HG02981 (cell line): ENCODE data around the gene COG2.
"Not testable (repeated sequence)": the region's sequence is repeated elsewhere in the genome, so short reads cannot be mapped to it uniquely, and the experiment has no call there.

ENCODE experiments used
- ATAC-seq: cut with Tn5 transposase; IDR thresholded peaks from one replicate; pipeline ENCODE4 v1.9.1; 2021; ENCODE audit warnings: mild to moderate bottlenecking, moderate library complexity; ENCODE audit not compliant: unreplicated experiment

The COG2 gene

DNA sequence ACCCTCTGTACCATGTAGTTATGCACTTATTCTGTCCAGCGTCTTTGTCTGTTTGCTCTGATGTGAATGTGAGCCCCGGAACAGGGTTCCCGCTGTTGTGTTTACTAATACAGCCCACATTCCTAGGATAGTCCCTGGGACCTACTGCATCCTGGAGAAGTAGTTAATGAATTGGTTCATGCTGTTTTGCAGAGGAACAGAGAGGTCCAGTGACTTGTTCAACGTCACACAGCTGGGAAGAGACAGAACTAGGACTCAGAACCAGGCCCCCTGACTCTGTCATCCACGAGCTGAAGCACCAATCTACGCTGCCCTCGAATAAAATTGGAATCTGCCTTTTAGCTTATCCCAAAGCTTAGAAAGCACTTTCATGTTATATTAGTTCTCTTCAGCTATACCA is 70.9 kb downstream of the COG2 start:
- no peak for ATAC-seq

DNA sequence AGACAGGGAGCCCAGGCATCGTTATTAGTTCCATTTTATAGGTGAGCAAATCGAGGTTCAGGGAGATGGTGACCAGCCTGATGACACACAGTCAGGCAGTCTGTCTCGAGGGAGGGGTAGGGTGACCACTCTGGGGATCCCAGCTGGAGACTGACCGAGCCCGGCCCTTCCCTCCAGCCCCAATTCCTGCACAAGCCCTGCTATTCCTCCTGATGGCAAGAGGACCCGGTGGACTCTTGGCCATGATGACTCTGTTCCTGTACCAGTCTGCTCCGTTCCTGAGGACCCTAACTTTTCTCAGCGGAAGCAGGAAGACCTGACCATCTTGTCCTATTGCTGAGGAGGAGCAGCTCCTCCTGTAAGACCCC is 71.2 kb downstream of the COG2 start:
- no peak for ATAC-seq

DNA sequence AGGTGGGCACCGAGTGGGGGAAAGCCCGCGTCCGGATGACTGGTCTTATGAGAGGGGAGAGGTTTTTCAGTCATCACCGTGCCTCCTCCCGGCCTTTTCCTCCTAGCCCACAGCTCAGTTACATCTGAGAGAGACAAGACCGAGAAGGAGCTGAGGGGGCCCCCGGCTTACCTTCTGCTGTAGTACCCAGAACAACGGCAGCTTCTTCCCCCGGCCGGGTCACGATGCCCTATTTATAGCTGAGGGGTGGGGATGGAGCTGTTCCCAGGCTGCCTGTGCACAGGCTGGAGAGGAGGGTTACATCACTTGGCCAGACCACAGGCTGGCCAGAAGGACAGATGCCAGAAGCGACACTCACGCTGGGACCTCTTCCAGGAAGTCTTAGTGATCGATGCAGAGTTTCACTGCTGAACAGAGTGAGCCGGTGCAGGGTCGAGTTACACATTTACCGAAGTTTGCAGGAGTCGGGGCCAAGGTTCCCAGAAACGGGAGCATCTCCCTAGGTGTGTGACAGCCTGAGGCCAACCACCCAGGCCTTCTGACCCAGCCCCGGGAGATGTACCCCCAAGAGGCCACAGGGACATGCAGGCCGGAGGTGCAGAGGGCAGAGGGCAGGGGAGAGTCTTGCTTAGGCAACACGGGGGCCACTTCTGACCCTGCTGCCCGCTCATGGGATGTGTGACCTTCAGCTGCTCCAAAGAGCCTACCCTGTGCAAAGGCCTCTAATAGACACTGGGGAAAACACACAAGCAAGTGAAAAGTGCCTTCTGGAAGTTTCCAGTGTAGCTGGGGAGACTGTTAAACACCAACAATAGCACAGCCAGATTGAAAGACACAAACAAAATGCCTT is 71.9 kb downstream of the COG2 start, which contains the start of gene AGT:
Gene AGT, minus strand, starts transcription at position 208 of the 850 bp plus-strand sequence. CDS start 3,299 bp downstream, outside the sequence.
- no peak for ATAC-seq

GRCh38 chr1:230715510-230715909 is 73.2 kb downstream of the COG2 start:
- ATAC-seq, result no peak

DNA sequence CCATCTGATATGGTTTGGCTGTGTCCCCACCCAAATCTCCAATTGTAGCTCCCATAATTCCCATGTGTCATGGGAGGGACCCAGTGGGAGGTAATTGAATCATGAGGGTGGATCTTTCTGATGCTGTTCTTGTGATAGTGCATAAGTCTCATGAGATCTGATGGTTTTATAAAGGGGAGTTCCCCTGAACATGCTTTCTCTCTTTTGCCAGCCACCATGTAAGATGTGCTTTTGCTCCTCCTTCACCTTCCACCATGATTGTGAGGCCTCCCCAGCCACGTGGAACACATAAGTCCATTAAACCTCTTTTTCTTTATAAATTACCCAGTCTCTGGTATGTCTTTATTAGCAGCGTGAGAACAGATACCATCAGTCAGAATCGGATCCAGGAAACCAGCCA is 74.2 kb downstream of the COG2 start:
- ATAC-seq, result not testable (repeated sequence)

DNA sequence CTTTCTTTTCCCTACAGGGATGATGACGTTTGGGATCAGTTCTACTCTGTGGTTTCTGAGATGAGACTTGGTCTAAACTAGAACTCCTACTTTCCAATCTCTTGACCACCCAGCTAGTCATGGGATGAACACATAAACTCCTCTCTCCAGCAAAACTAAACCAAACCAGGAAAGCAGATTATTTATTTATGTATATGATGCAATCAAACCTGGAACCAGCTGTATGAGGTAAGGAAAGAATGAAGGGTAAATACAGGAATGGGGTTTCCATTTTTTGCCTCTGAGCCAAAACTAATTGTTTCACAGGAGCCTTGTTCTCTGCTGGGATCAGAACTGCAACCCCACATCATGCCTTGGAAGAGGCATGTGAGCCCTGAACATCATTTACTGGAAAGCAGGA is 75.0 kb downstream of the COG2 start:
- ATAC-seq, result no peak

- not testable (repeated sequence) for ATAC-seq
Measured at GRCh38 chr1:230721849-230722522, 79.7 kb downstream of the COG2 start.

DNA sequence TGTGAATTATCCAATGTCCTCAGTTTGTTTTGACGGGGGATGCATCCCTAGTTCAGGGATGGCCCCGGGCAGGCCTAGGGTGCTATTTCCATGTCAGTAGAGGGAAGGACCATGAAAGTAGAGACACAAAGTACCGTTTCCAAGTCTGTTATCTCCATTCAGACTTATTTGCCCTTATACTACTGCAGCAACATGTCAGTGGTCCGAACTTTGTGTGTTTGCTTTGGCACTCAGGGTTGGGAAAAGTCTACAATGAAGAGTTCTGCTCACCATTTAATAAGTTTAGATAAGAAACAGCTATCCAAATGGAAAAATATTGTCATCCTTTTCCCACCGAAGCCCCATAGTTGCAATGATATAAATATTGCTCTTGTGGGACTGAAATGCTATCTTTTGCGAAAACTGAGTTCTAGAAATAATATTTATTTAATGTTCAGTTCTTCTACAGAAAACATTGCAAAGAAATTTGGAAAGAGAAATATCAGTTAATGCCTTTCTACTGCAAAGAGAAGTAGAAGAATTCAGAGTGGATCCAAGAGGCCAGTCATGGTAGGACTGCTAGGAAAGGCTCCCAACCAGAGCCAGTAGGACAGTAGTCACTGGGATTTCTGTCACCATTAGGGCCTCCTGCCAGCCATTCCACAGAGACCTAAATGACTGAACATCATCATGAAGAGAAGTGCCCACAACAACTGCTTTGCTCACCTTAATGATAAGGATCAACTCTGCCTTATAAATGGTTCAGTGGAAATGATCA is 83.2 kb downstream of the COG2 start:
- ATAC-seq, result no peak

DNA sequence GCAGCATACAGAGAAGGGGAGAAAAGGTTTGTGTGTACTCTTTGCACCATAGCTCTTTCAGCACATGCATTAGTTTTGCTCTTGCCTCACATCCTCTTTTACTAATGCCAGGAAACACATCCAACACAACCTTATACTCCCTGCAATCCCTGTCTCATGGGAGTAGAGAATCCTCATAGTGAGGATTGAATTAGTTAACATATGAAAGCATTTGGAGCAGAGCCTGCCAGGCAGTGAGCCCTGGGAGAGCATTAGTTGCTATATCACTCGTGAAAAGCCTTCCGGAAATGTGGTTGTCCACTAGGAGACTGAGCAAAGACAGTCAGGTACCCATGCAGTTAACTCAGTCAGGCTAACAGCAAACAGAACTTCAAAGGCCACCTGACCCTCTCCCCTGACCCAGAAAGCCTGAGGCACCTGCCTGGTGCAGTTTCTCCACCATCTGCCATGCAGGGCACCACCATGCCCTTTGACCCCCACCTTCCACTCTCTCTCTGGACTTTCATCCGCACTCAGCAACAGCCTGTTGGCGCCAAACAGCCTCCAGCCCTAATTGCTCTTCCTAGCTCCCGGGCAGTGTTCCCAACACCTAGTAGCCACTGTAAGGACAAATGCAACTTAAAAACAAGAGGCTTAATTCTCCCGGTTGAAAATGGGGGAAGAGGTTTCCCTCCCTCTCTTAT is 86.6 kb downstream of the COG2 start:
- ATAC-seq, result no peak

DNA sequence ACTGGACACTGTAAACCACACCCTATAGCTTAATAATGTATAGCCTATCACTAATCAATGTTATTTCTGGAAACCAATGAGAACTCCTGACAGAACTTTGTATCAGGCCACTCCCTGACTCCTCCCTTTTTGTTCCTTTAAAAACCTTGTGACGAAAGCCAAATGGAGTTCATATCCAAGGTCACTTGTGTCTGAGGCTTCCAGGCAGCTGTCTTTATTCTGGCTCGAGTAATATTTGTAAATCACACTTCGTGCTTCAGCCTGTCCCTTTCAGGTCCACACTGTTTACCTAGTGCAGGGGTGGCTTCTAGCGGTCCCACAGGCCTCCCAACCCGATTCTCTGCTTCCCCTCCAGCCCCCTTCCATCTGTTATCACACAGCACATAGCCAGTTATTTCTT is 88.7 kb downstream of the COG2 start:
- no peak for ATAC-seq

GRCh38 chr1:230735447-230735846 is 93.2 kb downstream of the COG2 start:
- ATAC-seq, result no peak

- no peak for ATAC-seq
Measured at GRCh38 chr1:230737622-230738262, 95.5 kb downstream of the COG2 start.

DNA sequence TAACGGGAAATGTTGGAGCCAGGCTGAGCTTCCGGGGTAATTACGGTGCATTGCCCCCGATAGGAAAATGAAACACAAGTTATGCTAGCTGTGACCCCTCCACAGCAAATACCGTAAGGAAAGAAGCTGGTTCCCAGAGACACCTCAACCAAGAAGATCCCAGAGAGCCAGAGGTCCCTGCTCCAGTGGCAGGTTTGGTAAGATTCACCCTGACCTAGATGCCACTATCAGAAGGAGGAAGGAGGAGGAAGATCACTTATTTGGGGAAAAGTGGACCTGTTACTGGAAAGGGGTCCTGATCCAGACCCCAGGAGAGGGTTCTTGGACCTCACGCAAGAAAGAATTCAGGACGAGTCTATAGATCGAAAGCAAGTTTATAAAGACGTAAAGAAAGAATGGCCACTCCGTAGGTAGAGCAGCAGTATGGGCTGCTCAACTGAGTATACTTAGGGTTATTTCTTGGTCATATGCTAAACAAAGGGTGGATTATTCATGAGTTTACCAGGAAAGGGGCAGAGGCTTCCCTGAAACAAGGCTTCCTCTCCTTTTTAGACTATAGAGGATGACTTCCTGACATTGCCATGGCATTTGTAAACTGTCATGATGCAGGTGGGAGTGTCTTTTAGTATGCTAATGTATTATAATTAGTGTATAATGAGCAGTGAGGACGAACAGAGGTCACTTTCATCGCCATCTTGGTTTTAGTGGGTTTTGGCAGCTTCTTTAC is 97.4 kb downstream of the COG2 start:
- ATAC-seq, result no peak
